PFSK-1 (cell line): ENCODE measurements around the gene SNX18.

ENCODE experiments used
- FOXP2 ChIP-seq: optimal IDR thresholded peaks from 2 replicates; pipeline ENCODE3; 2011; ENCODE audit warnings: borderline replicate concordance, control low read depth, inconsistent platforms; ENCODE audit not compliant: insufficient read depth; ENCODE audit errors: extremely low read length, extremely low read depth
- REST ChIP-seq, 2 experiments: IDR thresholded peaks; 2 replicates each; pipeline versions ENCODE4 v1.6.1 to v1.8.0; 2011 to 2012; ENCODE audit warnings: low read depth in 2 of 2, low read length in 2 of 2, control low read depth in 1 of 2, inconsistent platforms in 1 of 2, mild to moderate bottlenecking in 1 of 2, moderate library complexity in 1 of 2; ENCODE audit not compliant: insufficient read depth in 1 of 2
- TAF1 ChIP-seq: IDR thresholded peaks from 2 replicates; pipeline ENCODE4 v1.6.1; 2012; ENCODE audit warnings: low read length, control low read depth, borderline replicate concordance; ENCODE audit not compliant: insufficient read depth

GRCh38 chr5:54529565-54529964 is 12.0 kb downstream of the SNX18 start:
- TF ChIP-seq TAF1, result no peak
- TF ChIP-seq FOXP2, result no peak
- TF ChIP-seq REST (IDR thresholded peaks at IDR 0.05; ENCODE audit: insufficient read depth in 1 of 2, low read depth in 2 of 2, low read length in 2 of 2), result no peak
